Hindlimb muscle (tissue), 1 donor: ENCODE results near the gene HSD17B3. TPM values are rescaled to one million over a fixed set of nuclear protein-coding genes. Genes with fewer than 3 reads are reported as not detected.
"Not testable (repeated sequence)": the region's sequence is repeated elsewhere in the genome, so short reads cannot be mapped to it uniquely, and the experiment has no call there.

Source experiments
- DNase-seq: peaks from one replicate; pipeline ENCODE4 v3.0.0-alpha.2; 2013
- polyA plus RNA-seq: library from polyadenylated mRNA; unstranded; fragments of 120-200 nt; gene quantifications from one replicate; pipeline ENCODE4 v1.2.1, GENCODE V29; 2013; ENCODE audit not compliant: insufficient read length

The HSD17B3 gene
- polyA plus RNA-seq, 1 donor, result 0.63 TPM

DNA sequence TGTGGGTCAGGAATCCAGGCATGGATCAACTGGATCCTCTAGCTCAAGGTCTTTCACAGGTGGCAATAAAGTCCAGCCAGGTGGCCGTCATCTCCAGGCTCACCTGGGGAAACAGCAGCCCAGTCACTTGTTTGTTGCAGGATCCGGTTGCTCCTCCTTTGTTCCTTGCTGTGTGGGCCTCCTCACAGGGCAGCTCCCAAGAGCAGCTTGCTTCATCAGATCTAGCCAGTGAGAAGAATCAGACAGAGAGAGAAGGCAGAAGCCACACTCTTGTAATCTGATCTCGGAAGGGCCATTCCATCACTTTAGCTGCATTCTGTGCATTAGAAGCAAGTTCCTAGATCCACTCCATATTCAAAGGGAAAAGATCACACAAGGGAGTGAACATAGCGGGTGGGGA lies 3.2 kb upstream of the HSD17B3 start:
- DNase-seq, result no peak

DNA sequence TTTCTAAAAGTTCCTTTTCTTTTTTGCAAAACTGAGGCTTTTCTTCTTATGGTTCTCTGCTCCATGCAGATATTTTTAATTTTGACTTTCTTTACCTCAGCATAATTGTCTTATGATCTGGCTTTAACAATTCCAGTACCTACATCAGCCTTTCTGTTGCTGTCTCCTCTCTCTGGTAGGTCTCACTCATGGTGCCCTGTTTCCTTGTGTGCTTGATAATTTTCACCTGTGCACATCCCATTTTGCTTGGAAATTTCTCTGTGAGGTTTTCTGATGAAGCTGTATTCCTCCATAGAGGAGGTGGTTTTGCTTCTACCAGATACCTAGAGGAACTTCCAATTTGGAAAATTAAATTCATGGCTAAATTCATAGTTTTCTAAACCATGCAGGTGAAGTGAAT lies 2.3 kb upstream of the HSD17B3 start:
- DNase-seq, result no peak

DNA sequence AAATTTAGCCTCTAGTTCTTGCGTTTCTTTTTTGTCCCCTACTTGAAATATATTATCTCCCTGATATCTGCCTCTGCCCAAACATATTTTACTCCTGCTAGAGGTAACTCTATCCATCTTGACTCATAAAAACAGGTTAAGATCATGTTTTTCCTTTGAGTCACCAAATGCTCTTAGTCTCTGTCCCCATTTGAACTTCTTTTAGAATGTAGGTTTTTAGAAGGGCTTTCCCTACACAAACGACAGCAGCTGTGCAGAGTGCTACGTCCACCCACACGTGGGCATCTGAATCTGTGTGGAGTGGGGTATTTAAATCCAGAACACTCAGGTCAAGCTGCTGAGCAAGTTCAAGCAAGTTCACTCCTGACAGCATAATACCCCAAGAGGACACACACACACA lies 2.2 kb downstream of the HSD17B3 start:
- DNase-seq, result no peak

DNA sequence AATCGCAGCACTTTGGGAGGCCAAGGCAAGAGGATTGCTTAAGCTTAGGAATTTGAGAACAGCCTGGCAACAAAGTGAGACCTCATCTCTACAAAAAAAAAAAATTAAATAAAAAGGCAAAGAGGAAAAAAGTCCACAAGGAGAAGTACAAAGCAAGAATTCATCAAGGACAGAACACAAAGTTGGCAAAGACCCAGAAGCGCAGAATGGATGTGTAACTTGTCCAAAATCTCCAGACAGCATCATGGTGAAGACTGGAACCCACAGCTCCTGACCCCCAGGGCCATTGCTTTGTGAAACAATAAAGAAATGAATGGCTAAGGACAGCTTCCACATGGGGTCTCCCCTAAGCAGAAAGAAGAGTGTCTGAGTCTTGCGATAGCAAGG lies 7.8 kb downstream of the HSD17B3 start:
- DNase-seq, result no peak

DNA sequence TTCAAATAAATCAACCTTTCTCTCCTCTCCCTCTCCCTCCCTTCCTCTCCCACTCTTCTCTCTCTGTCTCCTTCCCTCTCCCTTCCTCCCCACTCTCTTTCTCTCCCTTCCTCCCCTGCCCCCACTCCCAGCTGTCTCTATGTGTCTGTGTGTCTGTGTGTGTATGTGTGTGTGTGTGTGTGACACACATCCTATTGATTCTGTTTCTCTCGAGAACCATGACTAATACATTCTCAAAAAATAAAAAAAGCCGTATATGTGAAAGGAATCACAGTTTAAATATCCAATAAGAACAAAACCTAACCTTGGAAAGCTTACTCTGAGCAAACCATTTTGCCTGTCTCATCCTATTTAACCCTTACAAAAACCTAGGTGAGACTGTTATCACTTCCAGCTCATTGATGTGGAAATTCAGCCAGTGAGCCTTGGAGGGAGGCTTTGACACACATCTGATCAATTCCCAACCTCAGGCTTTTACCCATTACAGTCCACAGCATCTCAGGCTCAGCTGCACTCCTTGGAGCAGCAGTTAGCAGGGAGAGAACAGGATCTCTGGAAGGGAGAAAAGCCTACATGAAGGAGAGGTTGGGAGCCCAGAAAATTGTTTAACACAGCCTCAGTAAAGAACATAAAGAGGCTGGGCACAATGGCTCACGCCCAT lies 8.3 kb downstream of the HSD17B3 start:
- DNase-seq, result no peak

DNA sequence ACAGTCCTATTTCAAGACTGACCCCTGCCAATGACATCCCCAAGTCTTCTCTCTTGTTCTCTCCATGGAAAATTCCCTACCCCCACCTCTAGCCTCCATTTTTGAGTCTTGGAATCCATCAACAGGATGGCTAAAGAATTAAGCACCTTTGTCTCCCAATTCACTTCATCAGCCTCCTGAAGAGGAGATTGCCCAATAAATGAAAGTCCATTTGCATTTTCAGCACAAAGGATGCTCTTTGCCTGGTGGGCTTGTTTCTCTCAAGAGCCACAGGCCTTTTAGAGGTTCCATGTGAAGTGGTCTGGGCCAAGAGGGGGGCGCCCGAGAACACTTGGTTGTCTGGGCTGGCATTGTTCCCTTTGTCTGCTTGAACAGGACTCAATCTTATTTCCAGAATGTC lies 12.6 kb downstream of the HSD17B3 start:
- no peak for DNase-seq

DNA sequence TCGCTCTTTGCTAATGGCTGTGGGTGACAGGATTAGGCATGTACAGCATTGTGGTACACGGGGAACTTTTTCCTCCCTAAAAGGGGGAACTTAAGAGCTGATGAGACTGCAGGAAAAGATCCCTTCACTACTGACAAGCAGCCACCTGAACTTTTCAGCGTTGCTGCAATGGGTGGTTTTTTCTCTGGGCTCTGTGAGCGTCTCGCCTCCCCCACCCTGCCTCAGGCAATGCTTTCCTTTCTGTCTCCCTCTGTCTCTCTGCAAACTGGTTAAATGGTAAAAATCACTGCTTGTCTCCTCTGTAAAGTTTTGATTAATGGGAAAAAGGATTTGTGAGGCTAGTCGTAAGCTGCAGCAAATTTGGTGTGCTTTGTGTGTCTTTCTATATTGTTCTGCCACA lies 20.3 kb downstream of the HSD17B3 start:
- DNase-seq, result no peak

DNA sequence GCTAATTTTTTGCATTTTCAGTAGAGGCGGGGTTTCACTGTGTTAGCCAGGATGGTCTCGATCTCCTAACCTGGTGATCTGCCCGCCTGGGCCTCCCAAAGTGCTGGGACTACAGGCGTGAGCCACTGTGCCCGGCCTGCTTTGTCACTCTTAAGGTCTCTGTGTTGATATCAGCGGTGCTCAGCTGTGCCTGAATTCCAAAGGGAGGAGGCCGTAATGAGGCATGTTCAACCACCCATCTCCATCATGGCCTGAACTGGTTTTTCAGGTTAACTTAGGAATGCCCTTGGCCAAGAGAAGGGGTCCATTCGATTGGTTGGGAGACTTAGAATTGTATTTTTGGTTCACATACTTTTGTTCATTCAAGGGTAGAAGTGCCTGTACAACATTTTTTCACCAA lies 22.0 kb downstream of the HSD17B3 start:
- DNase-seq, result no peak

DNA sequence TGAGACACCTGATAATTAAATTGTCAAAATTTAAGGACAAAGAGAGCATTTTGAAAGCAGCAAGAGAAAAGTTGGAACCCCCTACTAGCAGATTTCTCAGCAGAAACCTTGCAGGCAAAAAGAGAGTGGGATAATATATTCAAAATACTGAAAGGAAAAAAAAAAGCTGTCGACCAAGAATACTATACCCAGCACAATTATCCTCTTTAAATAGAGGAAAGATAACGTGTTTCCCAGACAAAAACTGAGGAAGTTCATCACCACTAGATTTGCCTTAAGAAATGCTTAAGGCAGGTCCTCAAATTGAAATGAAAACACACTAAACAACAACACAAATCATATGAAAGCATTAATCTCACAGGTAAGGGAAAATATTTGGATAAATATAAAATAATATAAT lies 27.0 kb downstream of the HSD17B3 start:
- DNase-seq, result no peak

DNA sequence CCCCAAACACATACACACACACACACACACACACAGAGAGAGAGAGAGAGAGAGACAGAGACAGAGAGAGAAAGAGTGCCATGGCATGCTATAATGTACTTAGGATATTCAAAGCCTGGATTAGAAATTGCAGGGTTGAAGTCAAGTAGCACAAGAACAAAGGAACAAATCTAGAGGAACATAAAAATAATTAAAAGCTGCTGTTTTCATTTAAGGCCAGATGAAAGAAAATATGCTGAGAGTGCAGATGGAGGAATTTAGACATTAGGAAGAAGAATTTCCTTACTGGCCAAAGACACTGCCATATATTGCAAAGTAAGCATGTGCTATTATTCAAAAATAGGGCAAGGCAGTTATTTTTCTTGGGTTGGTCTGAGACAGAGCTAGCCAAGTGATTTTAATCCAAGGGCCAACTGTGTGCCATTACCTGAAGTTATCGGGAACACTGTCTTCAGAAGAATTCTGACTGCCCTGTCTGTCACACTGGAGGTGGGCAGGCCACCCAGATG lies 31.7 kb downstream of the HSD17B3 start:
- DNase-seq, result no peak

DNA sequence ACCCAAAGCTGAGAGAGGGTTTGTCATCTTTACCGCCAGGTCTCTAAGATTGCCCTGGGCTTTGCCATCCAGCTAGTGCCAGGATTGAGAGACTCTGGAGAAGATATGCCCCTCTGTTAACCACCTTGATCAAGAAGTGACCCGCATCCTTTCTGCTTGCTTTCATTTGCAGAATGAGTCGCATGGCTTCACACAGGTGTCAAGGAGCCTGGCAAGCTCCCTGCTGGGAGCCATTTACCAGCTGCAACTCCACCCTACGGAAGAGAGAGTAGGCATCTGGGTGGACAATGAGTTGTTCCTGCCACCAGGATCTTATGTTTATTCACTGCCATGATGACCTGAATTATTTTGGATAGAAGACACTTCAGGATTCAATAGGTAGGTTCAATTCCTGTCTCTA lies 43.0 kb downstream of the HSD17B3 start:
- DNase-seq, result no peak

DNA sequence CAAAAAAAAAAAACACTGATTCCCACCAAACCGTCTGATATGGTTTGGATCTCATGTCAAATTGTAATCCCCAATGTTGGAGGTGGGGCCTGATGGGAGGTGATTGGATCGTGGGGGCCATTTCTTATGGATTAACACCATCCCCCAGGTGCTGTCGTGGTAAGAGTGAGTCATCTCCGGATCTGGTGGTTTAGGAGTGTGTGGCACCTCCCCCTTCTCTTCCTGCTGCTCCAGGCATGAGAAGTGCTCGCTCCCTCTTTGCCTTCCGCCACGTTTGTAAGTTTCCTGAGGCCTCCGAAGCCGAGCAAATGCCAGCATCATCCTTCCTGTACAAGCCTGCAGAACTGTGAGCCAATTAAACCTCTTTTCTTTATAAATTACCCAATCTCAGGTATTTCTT lies 45.2 kb downstream of the HSD17B3 start:
- no peak for DNase-seq

DNA sequence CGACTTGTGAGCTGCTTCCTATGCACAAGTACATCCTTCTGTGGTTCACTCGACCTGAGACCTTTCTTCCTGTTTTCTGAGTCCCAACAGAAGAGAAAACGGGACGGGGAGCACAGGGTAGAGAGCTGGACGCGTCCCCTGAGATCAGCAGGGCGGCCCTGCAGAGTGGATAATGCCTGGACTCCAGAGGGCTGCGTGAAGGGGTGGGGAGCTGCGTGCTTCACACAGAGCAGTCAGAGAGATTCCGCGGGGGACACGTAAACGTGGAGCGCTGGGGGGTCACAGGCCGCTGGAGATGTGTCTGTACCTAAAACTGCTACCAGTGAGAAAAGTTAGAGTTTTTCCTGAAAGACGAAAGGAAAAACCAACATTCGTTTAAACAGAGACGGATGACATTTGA lies 46.3 kb downstream of the HSD17B3 start:
- DNase-seq, result no peak

DNA sequence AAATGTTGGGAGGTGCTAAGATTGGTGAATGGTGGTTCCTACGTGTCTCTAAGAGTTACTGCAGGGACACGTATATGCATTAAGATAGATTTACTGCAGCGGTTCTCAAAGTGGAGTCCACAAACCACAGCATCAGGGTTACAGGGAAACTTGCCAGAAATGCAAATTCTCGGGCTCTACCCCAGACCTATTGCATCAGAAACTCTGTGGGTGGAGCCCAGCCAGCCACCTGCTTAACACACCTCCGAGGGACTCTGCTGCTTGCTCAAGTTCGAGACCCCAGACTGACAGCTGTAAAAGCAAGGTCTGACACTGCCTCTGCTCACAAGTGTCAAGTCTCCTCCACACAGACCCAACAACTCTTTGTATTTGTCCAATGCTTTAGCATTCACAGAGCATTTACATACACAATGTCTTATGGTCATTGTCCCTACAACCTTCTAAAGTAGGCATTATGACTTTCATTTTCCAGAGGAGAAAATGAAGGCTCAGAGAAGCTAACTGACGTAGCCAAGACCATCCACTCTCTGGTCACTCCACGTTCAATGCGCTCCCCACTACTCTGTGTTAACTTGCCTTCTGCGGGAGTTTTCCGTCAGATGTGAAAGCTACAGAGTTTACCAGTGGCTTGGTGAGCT lies 48.8 kb downstream of the HSD17B3 start:
- no peak for DNase-seq

DNA sequence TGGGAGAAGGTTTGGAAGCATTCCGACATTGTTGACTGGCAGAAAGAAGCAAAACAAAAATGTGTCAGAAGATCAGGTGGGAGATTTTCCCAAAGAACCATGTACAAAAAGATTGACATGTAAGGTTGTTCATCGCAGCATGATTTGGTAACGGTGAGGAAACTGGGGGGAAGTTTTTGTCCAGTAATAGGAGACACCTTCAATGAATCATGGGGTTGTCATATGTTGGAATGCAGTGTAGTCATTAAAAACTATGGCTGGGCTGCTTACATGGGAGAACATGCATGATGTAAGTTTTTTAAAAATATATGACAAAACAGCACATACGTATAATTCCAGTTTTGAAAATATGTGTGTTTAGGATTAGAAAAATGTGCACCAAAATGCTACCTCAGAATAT lies 50.5 kb downstream of the HSD17B3 start:
- DNase-seq, result no peak

DNA sequence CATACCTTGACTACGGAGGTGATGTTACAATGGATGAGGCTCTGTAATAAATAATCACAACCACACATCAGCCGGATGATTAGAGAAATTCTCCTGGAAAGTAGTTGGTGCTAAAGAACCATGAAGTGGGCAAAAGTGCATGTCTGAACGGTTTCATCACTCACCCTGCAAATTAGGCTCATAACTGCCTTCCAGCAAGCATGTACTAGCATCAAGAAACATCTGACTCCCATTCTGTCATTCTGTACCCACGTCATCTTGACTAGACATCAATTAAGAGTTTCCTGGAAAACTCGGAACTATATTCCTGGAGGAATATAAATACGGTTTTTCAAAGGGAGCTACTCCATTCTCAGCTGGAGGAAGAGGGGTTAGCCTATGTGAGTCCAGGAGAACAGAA lies 52.2 kb downstream of the HSD17B3 start:
- no peak for DNase-seq

DNA sequence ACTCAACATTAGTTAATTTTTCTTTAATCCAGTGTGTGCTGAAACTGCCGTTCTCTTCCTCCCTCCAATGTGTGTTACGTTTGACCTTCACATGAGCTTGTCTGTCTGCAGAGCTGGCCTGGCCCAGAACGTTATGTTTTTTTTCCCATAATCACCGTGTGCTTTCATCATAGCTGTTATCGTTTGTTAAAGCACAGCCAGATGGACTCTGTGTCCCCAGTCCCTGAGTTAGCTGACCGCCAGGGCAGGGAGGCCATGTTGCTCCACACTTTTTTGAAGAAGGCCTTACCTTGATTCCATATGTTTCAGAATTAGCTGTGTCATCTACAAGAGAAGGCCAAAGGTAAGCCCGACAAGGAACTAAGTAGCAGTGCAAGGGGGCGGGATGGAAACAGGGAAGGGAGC lies 55.7 kb downstream of the HSD17B3 start:
- DNase-seq, result no peak

DNA sequence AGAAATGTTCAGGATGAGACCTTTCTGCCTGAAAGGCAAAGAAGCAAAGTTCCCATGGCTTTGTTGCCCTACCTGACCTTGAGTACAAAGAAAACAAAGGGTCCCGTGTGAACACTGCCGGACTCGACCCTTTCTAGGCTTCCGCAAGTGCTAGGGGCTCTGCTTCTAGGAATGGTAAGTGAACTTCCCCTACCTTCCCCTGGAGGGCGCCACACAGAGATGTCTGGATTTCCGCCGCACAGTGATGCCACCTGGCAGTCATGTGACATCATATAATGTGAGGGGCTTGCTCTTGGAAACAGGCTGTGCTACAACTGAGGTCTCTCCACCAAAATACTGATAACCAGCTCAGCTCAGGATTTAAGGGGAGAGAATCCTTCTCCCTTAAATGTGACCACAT lies 56.6 kb downstream of the HSD17B3 start:
- DNase-seq, result no peak

DNA sequence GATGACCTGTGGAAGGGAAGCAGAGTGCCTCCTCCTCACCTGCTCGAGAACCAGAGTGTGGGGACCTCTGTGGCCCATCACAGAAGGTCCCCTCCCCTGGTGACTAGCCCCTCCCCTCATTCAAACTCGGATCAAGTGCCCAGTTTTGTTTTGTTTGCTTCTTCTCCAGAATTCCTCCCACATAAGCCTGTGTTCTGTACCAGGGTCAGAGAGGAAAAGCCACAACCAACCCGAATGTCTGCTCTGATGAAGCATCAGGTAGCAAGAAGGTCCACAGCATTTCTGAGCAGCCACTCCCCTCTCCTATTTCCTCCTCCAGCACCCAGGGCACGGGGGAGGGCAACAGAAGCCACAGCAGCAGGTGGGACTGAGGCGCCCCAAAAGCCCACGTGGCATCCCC lies 58.2 kb downstream of the HSD17B3 start:
- DNase-seq, result no peak

DNA sequence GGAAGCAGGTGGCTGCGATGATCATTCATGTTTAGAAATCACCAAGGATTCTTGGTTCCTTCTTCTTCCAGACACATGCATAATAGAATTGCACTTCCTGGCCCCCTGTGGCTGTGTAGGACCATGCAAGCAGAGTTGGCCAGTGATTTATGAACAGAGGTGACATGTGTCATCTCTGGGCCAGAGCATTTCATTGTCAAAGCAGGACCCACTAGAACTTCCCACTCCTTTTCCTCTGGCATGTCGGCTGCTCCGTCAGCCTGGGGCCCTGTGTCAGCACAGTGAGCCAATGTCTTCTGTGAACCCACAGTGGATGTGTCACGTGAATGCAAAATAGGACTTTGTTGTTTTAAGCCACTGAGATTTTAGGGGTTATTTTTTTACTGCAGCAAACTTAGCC lies 59.2 kb downstream of the HSD17B3 start:
- no peak for DNase-seq

DNA sequence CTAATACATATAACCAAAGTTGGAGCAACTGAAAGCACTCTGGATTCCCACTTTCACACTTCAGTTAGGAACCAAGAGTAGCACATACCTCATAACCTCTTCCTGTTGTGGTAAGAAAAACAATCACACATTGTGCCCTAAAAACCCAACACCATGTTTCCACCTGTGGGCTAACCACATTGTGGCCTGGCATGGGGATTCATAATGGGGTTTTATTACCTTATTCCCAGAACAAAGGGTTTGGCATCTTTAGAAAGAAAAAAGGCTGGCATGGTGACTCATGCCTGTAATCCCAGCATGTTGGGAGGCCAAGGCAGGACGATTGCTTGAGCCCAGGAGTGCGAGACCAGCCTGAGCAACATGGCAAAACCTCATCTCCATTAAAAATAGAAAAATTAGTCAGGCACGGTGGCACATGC lies 60.6 kb downstream of the HSD17B3 start:
- DNase-seq, result no peak

DNA sequence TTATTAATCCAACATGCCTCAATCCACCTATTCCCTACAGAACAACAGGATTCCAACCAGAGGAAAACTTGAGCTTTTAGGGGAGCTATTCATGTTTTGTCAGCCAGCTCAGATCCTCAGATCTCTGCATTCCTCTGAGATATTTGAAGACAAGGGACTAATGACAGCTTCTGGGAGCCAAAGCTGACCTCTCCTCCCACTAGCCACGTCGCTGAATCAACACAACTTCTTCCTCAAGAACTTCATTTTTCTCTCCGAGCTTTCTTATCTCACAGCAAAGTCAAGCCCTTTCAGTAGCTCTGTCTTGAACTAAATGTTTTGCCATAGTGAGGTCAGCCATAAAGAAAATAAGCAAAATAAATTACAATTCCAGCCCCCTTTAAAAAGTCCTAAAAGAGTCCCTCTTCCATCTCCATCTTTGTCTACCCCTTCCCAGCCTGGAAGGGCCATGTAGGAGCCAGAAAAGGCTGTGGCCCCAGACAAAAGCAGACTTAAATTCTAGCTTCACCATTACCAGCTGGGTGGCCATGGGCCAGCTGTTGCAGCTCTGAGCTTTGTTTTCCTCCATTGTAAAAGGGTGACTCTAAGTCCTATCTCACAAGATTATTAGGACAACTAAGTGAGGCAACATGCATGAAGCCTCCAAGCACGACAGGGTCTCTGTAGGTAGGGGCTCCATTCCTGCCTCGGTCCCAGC lies 65.0 kb downstream of the HSD17B3 start:
- DNase-seq, result no peak

DNA sequence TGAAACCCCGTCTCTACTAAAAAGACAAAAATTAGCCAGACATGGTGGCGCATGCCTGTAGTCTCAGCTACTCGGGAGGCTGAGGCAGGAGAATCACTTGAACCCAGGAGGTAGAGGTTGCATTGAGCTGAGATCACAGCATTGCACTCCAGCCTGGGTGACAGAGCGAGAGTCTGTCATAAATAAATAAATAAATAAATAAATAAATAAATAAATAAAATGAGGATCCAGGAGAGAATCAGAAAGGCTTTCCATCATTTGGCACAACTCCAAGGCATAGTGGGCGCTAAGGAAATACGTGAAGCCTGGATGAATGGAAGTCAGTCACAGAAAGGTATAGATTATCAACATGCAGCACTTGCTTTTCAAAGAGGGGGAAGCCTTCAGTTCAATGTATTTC lies 65.6 kb downstream of the HSD17B3 start:
- not testable (repeated sequence) for DNase-seq
